HG03025 (cell line): ENCODE measurements around the gene CIT.

Source experiments
- ATAC-seq: cut with Tn5 transposase; IDR thresholded peaks from one replicate; pipeline ENCODE4 v1.9.1; 2021; ENCODE audit warnings: mild to moderate bottlenecking, moderate library complexity; ENCODE audit not compliant: unreplicated experiment, low FRiP score

The CIT gene

DNA sequence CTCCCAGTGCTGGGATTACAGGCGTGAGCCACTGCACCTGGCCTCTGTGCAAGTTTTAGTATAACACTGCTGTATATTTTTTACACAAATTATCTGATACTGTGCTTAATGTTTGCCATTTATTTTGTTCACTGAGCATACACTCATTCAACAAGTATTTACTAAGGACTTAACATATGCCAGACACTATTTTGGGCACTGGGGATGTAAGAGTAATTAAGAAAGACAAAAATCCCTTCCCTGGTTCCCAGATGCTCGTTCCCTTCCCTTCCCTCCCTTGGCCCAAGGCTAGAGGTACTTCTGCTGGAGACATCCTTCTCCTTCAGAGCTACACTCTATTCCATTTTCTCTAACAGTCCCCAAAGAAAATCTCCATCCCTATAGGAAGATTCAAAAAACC lies 12.5 kb downstream of the CIT start:
- ATAC-seq, result no peak

DNA sequence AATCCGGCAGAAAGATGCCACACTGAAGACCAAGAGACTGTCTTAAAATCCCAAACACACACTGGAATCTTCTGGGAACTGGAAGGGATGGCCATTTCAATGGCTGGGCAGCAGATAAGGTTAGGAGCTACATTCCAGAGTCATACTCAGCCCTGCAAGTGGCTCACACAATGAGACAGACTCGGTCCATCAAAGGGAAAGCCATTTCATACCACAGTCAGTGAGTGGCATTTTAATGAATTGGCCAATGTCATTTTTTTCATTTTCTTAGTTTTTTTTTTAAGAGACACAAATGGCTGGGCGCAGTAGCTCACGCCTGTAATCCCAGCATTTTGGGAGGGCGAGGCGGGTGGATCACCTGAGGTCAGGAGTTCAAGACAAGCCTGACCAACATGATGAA lies 17.9 kb downstream of the CIT start:
- ATAC-seq, result no peak

- ATAC-seq, result no peak
Observed at GRCh38 chr12:119857041-119857591, 20.0 kb downstream of the CIT start.

- no peak for ATAC-seq
Observed at GRCh38 chr12:119850330-119850729, 26.8 kb downstream of the CIT start.

DNA sequence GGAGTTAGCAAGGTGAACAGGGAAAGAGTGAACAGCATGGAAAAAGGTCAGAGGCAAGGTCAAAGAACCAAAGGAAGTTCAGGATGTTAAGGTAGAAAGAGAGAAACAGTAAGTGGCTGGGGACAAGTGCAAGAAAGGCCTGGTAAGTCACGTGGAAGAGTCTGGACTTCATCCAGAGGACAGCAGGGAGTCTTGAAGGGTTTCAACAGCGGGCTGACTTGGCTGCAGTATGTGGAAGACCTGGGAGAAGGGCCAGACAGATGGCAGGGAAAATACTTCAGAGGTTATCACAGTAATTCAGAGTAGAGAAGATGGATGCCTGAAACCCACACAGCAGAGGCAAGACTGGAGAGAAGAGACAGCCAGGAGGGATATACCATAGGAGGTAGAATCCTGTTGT lies 34.0 kb downstream of the CIT start:
- no peak for ATAC-seq

- ATAC-seq, result no peak
Observed at GRCh38 chr12:119842380-119842779, 34.7 kb downstream of the CIT start.

- no peak for ATAC-seq
Observed at GRCh38 chr12:119841433-119842210, 35.5 kb downstream of the CIT start.

DNA sequence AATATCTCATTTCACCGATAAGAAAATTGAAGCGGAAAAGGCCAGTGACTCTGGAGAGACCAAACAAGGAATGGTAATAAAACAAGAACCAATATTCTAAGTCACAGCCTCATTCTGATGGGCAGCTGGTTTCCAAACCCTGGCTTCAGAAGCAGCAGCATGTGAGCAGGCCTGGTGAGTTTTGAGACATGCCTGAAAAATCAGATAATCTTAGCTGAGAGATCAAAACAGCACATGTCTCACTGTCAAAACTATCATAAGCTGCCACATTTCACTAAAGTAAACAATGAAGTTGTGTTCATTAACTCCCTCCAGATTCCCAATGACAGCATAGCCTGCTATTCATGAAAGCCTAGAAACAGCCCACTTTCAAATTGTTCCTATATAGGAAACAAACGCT lies 36.5 kb downstream of the CIT start:
- ATAC-seq, result no peak

DNA sequence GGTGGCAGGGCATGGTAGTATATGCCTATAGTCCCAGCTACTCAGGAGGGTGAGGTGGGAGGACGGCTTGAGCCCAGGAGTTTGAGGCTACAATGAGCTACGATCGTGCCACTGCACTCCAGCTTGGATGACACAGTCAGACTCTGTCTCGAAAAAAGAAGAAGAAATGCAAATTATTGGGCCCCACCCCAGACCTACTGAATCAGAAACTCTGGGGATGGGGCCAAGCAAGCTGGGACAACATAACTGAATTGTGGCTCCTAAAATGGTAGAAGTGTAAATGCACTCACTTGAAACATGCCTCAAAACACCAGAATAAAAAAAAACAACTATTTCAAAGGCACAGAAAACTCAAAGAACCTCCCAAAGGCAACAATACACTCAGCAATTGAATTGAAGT lies 37.0 kb downstream of the CIT start:
- ATAC-seq, result no peak

GRCh38 chr12:119838826-119839600 lies 38.1 kb downstream of the CIT start:
- ATAC-seq, result no peak

DNA sequence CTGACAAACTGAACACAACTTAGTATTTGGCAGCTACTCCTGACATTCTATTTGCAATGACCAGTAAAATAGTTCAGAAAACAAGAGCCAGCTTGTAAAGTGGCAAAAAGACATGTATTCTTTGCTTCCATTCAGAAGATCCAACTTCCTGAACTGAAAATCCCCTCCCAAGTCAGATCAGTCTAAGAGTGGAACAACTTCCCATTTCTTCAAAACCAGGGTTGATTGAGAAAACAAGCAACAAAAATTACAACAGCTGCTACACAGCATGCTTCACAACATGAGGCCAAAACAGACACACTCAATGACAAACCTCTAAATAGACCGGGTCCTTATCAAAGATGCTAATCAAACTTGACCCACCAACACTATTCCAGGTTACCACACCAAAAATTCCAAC lies 40.3 kb downstream of the CIT start:
- ATAC-seq, result no peak

- no peak for ATAC-seq
Observed at GRCh38 chr12:119835068-119835467, 42.1 kb downstream of the CIT start.

GRCh38 chr12:119829439-119829838 lies 47.7 kb downstream of the CIT start:
- no peak for ATAC-seq

DNA sequence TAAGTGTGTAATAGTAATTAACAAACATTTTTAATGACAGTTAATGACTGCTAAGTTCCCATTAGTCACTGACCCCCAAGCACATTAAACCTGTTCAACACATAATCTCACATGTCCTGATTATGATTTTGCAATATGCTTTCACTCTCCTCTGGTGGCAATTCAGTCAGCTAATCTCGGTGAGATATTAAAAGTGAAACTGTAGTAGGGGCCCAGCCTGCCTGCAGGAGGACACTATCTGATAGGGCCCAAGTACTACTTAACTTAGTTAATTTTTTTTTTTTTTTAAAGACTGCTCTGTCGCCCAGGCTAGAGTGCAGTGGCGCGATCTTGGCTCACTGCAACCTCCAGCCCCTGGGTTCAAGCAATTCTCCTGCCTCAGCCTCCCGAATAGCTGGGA lies 48.8 kb downstream of the CIT start:
- ATAC-seq, result no peak

GRCh38 chr12:119827760-119828159 lies 49.4 kb downstream of the CIT start:
- ATAC-seq, result no peak

DNA sequence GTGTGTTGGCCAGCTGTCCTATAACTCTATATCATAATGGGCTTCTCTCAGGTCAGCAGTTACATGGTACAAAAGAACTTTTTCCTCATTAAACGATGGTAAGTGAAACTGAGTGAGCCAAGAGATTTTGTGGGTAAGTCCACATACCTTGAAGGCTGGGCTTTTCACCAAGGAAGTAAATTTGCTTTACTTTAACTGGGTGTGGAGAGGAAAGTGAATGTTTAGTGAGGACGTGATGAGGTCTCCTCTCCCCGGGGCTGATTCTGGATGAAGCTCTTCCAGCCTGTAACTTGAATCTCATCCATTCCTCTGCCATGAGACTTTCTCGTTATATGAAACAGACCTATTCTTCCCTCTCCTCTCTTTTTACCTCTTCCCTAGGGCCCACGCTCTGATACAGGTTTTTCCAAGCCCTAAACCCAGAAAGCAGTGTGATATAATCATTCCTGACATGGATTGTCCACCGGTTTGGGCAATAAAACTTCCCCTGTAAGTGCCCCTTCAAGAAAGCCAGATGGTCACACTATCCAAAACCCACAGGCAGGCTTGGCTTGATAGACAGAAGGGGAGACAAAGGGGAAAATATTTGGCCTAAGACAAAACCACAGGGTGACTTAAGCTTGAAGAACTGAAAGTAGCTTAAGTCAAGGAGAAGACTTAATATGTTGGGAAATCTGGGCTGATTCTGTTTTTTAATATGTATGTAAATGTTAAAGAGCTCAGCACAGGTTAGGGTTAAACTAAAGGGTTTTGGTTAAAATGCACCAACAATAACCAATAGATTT lies 50.3 kb downstream of the CIT start:
- no peak for ATAC-seq

DNA sequence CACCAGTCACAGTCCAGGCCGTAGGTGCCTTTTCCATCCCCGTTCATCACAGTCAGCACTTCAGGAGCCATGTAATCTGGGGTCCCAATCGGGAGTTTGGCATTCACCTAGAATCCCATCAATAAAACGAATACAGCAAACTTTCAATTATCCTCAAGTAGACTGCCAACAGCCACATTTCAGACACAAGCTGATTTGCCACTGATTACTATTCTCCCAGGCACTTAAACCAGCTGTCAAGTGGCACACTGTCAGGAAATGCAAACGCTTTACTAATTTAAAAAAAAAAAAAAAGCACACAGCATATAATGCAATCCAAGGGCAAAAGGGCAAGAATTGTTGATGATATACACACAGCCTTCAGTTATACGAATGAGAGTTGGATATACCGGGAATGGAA lies 51.9 kb downstream of the CIT start:
- ATAC-seq, result no peak

DNA sequence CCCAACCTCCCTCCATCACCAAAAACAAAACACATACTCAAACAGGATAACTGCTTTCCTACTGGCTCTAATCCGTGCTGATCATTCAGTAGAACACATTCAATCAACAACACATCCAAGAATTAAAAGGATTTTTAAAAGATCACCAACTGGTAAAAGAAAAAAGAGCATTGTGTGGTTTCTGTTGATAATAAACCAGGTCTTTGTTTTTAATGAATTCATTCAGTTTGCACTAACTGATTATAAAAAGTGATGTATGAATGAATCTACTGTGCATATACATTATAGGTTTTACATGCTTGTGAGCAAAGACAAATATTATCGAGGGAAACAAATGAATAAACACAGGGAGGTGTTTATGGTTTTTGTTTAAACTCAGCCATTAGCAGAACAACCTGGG lies 55.1 kb downstream of the CIT start:
- no peak for ATAC-seq

GRCh38 chr12:119819322-119819721 lies 57.8 kb downstream of the CIT start:
- ATAC-seq, result no peak

DNA sequence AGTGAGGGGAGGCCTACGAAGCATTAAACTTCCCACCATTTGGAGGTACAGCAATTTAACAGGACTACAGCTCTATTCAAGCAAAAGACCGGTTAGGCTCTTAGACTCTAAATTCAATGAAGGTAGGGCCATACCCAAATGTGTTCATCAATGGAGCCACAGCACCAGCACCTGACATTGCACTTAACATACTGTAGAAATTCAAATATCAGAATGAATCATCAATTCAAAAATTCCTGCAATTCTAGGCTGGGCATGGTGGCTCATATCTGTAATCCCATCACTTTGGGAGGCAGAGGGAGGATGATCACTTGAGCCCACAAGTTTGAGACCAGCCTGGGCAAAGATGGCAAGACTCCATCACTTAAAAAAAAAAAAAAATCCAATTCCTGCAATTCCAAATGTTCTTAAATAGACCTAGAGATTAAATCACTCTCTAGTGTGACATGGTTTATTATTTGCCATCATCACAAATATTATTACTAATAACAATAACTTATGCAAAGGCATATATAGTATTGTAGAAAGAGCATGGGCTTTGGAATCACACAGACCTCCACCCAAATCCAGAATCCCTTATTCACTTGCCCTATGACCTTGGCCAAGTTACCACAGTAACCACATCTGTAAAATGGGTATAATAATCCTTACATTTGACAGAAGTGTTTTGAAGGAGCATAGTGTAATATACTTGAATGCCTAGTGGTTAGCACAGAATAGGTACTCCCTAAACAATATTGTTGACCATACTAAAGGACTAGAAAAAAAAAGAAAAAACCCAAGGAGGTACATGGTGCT lies 59.4 kb downstream of the CIT start:
- no peak for ATAC-seq
